Chondrocyte (in vitro differentiated cells): ENCODE results near the gene SPIB. TPM values are rescaled to one million over a fixed set of nuclear protein-coding genes. Genes with fewer than 3 reads are reported as not detected.

ENCODE experiments used
- DNase-seq: peaks from one replicate; pipeline ENCODE4 v3.0.0; 2021; ENCODE audit warnings: mixed read lengths, low spot score
- H3K27ac Mint-ChIP-seq: one replicate; pipeline ENCODE4 v1.8.0; 2021; ENCODE audit warnings: mild to moderate bottlenecking, moderate library complexity, mixed read lengths; ENCODE audit not compliant: unreplicated experiment
- H3K27me3 Mint-ChIP-seq: 2 replicates; pipeline ENCODE4 v1.8.0; 2021; ENCODE audit warnings: low read depth, mixed read lengths
- H3K36me3 Mint-ChIP-seq: 2 replicates; pipeline ENCODE4 v1.8.0; 2021; ENCODE audit warnings: low read depth, mixed read lengths
- H3K4me1 Mint-ChIP-seq: 2 replicates; pipeline ENCODE4 v1.8.0; 2021; ENCODE audit warnings: low read depth, mild to moderate bottlenecking, mixed read lengths
- H3K4me3 Mint-ChIP-seq: one replicate; pipeline ENCODE4 v1.8.0; 2021; ENCODE audit warnings: mild to moderate bottlenecking, moderate library complexity, mixed read lengths; ENCODE audit not compliant: unreplicated experiment
- H3K9me3 Mint-ChIP-seq: 2 replicates; pipeline ENCODE4 v1.8.0; 2021; ENCODE audit warnings: low read depth, mixed read lengths
- CTCF ChIP-seq: fragments of 200-600 bp; sonication (generic); IDR thresholded peaks from 2 replicates; pipeline ENCODE4 v1.5.0; 2021; ENCODE audit warnings: antibody characterized with exemption, mild to moderate bottlenecking, moderate library complexity
- total RNA-seq: library from RNA; stranded (reverse); gene quantifications from 3 replicates; pipeline ENCODE4 v1.2.1, GENCODE V29; 2021

SPIB gene
- total RNA-seq, 1 donor from 2014 or later, result not detected

GRCh38 chr19:50417111-50418081 is 1.3 kb upstream of the SPIB start:
- TF ChIP-seq CTCF, result no peak
- Mint-ChIP-seq H3K27ac (no peak overlapping the region), H3K9me3 (no peaks in the 10 kb centered on the region), H3K4me1 (peaks cover 4% of the 10 kb centered on the region), H3K27me3 (peaks cover 16% of the 10 kb centered on the region), H3K4me3 (no peak overlapping the region), H3K36me3 (peaks cover 1% of the 10 kb centered on the region)
- DNase-seq, result no peak

- Mint-ChIP-seq H3K36me3 (no peaks in the 10 kb centered on the region), H3K4me3 (no peak overlapping the region), H3K9me3 (no peaks in the 10 kb centered on the region), H3K4me1 (peaks cover 4% of the 10 kb centered on the region), H3K27ac (no peak overlapping the region), H3K27me3 (peaks cover 16% of the 10 kb centered on the region)
- no peak for TF ChIP-seq CTCF
- no peak for DNase-seq
These were observed 363 bp downstream of the SPIB start for GRCh38 chr19:50419022-50419579.

GRCh38 chr19:50419580-50420035 is 870 bp downstream of the SPIB start:
- Mint-ChIP-seq H3K9me3 (no peaks in the 10 kb centered on the region), H3K36me3 (no peaks in the 10 kb centered on the region), H3K27me3 (peaks cover 16% of the 10 kb centered on the region), H3K4me3 (no peak overlapping the region), H3K27ac (no peak overlapping the region), H3K4me1 (peaks cover 4% of the 10 kb centered on the region)
- no peak for DNase-seq
- TF ChIP-seq CTCF, result no peak

- H3K27me3 Mint-ChIP-seq, result peaks cover 16% of the 10 kb centered on the region
- TF ChIP-seq CTCF, result no peak
- H3K27ac Mint-ChIP-seq, result no peak overlapping the region
- peaks cover 4% of the 10 kb centered on the region for H3K4me1 Mint-ChIP-seq
- no peaks in the 10 kb centered on the region for H3K9me3 Mint-ChIP-seq
- H3K36me3 Mint-ChIP-seq, result no peaks in the 10 kb centered on the region
- DNase-seq, result no peak
- no peak overlapping the region for H3K4me3 Mint-ChIP-seq
These were observed 1.4 kb downstream of the SPIB start for GRCh38 chr19:50420127-50420526.

GRCh38 chr19:50420808-50421207 is 2.1 kb downstream of the SPIB start:
- no peaks in the 10 kb centered on the region for H3K36me3 Mint-ChIP-seq
- H3K4me1 Mint-ChIP-seq, result peaks cover 4% of the 10 kb centered on the region
- no peak overlapping the region for H3K27ac Mint-ChIP-seq
- H3K4me3 Mint-ChIP-seq, result no peak overlapping the region
- H3K9me3 Mint-ChIP-seq, result no peaks in the 10 kb centered on the region
- H3K27me3 Mint-ChIP-seq, result peaks cover 16% of the 10 kb centered on the region
- DNase-seq, result no peak
- TF ChIP-seq CTCF, result no peak
